Measurements from ENCODE around the gene CHN2.
"Not testable (repeated sequence)": the region's sequence is repeated elsewhere in the genome, so short reads cannot be mapped to it uniquely, and the experiment has no call there.

CHN2 gene

DNA sequence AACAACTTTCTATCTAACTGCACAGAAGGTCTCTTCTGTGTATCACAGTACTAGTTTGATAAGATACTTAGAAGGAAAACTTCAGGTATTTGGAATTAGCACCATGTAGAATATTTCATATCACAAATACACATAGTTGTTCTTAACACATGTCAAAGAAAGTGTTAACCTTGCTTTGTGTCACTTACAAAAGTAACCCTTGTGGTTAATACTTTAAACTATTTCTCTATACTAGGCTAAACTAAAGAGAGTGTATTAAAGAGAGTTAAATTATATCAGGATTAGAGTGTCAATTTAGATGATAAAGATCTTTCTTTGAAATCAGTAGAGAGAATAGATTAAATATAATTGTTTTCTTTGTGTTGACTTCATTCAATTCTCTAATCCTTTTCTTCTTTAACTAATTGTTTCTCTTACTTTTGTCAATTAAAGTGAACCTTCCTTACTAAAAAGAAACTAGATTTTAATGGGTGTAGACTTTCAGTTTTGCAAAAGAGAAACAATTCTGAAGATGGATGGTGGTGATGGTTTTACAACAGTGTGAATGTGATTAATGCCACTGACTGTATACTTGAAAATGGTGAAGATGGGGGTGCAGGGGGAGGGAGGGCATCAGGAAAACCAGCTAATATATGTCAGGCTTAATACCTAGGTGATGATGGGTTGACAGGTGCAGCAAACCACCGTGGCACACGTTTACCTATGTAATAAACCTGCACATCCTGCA is 67.8 kb downstream of the CHN2 start:
- no peak for FAIRE-seq

DNA sequence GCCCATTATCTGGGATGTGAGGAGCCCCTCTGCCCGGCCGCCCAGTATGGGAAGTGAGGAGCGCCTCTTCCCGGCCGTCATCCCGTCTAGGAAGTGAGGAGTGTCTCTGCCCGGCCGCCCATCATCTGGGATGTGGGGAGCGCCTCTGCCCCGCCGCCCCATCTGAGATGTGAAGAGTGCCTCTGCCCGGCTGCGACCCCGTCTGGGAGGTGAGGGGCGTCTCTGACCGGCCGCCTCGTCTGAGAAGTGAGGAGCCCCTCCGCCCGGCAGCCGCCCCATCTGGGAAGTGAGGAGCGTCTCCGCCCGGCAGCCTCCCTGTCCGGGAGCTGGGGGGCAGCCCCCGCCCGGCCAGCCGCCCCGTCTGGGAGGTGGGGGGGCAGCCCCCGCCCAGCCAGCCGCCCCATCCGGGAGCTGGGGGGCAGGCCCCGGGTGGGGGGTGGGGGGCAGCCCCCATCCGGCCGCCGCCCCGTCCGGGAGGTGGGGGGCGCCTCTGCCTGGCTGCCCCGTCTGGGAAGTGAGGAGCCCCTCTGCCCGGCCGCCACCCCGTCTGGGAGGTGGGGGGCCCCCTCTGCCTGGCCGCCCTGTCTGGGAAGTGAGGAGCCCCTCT is 69.1 kb downstream of the CHN2 start:
- FAIRE-seq: not testable (repeated sequence)

DNA sequence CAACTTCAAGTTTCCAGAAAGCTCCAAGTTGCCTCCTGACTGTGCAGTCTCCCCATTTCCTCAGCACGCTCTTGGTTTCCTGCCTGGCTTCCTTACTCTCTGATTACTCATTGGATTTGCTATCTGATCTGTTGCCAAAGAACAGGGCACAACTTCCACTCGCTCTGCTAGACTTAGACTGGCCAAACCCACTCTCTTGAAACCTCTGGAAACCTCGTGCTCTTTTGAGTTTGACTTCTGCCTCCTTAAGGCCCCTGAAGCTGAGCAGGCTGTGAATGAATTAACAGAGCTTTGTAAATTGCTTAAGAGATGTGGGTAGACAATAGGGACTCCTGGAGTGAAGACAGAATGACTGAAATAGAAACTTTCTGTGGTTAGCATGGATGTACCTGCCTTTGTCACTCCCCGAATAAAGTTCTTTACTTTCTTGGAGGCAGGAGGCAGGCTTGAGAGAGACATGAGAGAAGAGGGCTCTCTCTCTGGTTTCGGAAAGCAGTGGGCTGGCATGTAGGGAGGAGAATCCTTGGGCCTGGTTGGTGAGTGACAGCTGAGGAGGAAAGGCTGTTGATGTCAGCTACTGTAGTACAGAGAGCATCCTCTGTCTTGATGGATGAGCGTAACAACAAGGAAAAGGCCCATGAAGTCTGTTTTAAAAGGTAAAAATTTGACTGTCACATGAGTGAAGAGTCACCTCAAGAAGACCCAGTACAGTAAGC is 70.8 kb downstream of the CHN2 start:
- FAIRE-seq: no peak

DNA sequence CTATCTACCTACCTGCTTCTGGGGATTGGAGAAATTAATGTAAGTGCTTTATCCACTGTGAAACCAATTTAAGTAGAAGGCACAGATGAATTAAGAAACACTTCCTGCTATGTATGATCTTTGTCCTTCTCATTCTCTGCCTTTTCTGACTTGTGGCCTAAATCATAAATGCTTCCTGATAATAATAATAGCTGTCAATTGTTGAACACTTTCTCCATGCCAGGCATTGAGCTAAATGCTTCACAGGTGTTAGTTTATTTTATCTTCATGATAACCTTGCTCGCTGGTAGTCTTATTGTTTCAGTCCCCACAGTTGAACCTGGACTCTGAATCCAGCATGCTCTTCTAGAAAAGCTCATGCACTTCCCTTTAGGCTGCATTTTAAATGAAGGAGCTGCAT is 75.4 kb downstream of the CHN2 start:
- FAIRE-seq: no peak

DNA sequence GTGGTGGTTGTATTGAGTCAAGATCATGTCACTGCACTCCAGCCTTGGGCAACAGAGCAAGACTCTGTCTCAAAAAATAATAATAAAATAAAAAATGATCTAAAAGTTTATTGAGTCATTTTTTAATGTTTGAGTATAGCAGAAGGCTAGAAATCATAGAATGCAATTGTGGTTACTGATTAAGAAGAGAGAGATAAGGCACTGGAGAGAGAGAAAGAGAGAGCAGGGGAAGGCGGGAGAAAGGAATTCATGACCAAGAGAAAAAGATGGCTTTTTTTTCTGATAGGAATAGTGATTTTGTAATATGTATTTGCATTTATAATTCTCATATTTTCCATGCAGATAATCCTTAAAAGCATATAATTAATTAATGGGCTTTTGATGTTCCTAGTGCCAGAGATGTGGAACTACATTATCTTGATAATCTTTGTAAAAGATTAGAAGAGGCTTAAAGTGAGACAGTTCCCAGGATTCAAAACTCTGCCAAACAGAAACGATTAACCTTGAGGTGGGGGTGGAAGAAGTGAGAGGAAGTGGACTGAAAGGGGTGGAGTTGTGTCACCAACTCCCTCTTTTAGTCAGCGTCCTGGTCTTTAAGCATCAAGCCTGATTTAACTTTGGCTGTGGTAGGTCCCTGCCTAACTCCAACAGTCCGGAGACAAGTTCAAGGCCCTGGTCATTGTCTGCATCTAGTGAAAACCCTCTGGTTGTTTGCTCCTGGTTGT is 76.2 kb downstream of the CHN2 start:
- peak; percentile 38 for FAIRE-seq

DNA sequence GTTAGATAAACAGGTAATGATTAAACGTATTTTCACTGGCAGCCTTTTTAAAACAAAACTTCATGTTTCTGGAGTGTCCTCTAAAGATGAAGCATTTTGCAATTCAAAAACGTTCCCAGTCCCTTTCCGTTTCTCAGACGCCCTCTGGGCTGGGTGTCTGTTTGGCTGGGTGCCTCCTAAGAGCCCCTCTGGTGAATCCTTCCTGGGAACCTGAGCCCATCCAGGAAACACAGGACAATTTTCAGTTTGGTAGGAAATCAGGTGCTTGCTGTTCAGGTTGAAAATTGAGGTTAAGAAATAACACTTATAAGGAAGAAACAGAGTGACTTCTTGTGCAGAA is 76.7 kb downstream of the CHN2 start:
- FAIRE-seq: no peak

DNA sequence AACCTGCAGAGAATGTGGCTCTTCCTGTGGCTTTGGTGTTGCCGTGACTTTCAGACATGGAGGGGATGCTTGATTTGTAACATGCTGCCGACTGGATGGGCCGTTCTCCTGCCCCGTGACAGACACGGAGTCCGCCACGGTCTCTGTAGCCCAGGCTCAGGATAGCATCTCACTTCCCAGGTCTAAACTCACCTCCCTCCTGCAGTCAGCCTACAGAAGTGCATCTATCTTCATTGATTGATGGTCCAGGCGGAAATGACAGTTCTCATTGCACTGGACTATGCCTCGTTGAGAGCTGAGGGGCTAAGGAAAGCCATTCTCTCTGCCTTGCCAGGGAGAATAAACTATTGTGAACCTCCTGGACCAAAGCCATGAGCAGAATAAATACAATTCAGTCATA is 77.5 kb downstream of the CHN2 start:
- FAIRE-seq: no peak

DNA sequence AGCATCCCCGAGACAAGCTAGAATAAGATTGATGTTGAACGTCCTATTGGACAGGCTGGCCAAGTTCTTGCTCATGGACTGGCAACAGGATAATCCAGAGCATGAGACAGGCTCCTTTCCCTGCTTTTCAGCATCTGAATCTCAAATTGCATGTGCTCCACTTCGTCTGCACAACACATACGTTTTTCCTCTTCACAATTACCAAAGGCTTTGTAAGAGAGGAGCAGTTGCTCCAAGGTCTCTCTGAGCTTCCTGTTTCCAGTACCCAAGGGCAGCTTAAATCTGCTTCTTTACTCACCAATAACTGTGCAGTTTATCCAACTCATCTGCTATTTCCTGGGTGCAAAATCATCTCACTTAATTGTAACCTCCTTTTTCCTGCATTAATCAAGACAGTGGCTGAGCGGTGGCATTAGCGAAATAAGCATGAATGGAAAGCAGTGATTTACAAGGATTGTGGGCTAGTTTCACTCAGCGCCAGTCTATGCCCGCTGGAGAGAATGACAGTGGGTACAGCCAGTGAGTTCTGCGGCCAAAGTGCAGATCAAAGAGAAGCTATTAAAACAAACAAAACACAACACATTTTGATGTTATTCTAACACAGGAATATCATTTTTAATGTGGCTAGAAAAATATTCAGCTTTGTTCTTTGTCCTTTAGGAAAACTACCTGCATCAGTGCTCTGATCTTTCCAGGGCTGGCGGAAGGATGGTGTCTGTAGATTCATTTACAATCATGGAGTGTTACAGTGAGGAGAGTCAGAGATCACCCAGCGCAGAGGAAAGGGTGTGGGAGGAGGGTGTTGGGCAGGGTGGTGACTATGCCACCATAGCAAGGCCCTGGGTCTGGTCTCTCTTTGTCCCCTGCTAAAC is 79.8 kb downstream of the CHN2 start:
- peak; percentile 5 for FAIRE-seq

DNA sequence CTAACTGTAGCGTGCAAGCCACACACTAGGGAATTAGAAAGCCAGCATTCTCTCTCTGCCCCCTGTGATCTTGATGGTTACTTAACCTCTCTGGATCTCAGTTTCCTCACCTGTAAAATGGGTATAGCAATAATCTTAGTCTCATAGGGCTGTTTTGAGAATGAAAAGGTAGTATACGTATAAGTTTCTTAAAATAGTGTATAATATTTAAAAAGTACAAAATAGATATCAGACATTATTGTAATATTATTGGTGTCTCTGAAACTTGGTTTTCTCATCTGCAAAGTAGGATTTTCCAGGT is 80.4 kb downstream of the CHN2 start:
- no peak for FAIRE-seq

DNA sequence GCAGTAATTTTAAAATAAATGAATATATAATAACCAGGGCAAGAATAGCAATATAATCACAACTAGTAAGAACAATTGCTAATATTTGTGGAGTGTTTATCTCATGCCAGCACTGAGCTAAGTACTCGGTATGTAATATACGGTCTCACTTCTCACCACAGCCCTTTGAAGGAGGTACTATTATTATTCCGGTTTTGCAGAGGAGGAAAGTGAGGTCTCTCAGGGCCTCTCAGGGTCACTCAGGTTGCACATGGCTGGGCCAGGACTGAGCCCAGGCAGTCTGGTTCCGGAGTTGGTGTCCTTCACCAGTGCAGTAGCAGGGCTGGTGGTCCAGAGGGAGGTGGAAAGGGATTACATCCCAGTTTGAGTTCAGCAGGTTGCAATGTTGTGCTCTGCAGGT is 80.9 kb downstream of the CHN2 start:
- FAIRE-seq: no peak

DNA sequence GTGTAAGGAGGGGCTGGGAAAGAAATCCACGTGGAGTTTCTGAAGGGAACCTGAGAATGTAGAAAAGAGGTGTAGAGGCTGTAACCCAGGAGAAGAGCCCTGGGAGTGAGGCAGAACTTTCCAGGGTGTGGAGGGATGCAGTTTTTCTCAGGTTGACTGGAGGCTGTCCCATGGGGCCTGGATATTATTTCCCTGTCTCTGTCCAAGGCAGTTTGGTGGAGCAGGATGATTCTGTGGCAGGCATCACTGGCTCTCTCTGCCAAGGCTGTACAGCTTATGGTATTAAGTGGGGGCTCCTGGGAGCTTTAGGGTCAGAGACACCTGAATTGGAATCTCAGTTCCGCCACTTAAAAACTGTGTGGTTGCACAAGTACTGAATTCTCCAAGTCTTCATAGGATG is 81.6 kb downstream of the CHN2 start:
- FAIRE-seq: no peak

DNA sequence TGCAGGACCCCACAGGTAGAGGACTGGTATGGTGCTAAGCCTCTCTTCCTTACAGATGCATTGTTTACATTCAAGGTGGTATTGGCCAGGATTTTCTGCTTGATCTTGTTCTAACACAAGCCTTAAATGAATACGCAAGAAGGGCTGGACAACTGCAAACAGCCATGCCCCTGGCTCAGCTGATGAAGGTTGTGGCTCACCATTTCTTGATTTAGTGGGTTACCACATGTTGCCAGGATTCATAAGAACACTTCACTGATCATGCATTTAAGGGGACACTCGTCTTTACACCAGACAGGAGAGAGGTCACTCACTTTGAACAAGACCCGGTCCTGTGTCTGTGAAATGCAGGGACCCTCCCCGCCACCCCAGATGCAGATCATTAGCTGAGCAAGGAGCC is 82.2 kb downstream of the CHN2 start:
- no peak for FAIRE-seq

DNA sequence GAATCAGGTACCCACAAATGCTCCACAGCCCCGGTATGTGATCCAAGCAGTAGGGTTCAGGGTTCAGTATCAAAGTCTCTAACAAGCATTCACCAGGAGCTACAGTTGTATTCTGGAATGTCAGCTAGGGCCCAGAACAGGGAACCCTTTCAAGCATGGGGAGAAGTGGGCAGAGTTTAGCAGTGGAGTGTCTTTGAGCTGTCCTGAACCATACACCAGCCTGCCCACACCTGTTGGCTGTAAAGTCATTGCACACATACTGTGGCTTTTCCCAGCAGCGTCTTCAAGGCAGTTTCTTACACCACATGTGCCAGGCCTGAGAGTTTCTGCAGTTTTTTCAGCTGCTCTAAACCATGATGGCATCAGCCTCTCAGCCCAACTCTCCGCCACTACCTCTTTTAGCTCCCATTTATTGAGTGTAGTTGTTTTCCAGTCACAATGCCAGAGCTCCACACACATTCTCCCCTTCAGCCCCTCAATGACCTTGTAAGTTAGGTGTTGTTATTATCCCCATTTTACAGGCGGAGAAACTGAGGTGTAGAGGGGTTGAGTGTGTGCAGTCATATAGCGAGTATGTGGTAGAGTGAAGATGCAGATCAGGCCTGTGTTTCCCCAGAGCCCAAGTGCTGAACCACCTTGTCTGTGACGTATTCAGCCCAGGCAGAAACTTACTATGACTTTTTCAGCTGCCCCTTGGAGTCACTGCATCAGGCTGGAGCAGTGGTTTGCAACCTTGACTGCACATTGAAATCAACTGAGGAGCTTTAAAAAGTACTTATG is 83.1 kb downstream of the CHN2 start:
- FAIRE-seq: no peak

DNA sequence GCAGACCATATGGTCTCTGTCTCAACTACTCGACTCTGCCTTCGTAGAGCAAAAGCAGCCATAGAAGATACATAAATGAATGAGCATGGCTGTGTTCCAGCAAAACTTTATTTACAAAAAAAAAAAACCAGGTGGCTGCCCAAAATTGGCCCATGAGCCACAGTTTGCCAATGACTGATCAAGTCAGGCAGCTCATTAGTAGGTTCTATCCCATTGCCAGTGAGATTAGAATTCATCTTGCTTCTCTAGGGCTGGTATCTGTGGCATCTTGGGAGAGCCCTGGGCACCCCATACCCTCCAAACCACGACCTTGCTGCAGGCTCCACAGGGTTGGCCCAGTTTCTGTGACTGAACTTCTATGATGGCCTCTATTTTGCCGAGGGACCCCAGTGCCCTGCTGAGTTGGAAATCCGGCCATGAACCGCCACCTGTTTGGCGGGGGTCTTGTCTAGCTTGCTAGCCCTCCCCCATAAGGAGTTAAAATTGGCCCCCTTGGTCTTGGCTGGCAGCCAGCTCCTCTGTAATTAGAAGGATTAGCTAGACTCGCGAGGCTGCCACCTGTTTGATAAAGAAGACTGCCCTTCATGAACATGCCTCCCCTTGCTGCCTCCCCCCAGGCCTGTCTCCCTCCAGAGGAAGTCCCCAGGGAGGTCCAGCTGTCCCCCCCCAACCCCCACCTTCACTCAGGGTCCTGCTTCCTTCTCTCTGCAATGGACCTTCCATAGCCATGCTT is 83.9 kb downstream of the CHN2 start:
- FAIRE-seq: no peak

DNA sequence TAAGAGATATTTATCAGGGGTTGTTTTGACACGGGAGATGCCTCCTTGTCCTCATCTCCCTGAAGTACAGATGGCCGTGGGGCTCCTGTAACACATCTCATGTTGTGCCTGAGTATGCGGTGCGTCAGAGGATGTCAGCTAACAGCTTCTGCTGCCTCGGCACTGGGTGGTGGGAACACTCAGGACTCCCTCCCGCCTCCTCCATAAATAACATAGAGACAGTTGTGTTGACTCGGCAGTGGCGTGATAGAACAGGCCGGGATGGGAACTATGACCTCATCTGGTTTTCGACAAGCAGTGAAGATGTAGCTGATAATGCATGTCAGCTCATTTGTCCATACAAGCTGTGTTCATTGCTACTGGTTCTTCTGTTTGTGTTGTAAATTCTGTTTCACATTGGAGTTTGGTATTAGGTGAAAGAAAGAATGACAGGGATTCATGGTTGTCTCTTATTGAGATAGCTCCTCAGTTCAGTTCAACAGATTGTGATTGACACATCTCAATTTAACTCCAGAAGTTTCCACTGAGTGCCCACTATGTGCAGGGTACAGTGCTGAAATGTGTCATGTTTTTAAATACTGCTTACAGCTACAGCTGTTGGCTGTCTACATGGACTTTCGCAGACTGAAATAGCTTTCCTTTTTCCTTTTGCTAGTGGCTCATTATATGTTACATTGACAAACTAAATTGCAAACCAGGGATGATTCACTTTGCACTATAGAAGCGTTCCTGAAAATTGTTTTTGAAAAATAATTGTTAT is 87.4 kb downstream of the CHN2 start:
- no peak for FAIRE-seq

DNA sequence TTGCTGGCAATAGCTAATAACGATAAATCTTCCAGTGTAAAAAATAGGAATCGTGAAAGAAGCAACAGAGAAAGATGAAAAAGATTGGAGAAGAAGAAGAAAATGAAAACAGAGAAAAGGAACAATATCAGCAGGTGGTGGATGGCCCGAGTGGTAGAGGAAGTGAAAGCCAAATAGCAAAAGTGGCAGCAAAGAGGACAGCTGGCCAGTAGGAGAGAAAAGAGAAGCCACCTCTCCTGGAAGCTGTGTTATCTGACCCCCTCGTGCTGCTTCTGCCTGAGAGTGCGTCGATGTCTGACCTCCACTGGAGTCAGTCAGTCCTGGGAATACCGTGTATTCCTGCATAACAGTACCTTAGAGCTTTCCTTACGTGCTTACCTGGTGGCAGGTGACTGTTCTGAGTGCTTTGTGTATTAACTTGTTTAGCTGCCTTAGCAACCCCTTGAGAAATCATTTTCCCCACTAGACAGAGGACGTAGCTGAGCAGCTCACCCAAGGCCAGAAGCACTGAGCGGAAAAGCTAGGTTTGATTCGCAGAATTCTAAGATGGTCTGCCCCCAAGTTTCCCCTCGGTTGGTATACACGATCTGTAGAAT is 88.3 kb downstream of the CHN2 start:
- FAIRE-seq: no peak

DNA sequence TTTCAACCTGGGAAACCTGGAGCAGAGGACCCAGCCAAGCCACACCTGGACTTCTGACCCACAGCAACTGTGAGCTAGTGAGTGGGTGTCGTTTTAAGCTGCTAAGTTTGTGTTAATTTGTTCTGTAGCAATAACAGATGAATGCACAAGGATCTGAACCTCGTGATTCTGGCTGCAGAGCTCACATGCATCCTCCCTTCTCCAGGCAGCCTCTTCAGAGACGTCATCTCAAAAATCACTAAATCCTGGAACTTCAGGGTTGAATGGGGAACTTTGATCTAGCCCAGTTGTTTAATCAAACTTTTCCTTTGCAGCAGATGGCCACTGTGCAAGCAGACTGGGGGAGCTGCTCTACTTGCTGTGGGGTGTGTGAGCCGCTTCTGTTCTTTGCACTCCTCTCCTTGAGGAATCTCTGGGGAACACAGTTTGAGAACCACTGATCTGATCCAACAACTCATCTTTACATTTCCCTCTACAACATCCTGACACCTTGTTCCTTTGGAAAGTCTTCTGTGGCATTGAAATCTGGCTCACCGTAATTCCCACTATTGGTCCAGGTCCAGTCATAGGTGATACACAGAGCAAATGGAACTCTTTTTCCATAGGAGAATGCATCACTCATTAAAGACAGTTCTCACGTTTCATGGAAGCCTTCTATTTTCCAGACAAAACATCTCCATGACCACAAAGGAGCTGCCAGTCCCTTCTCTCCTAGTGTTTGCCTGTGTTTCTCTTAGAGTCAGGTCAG is 90.3 kb downstream of the CHN2 start:
- no peak for FAIRE-seq

DNA sequence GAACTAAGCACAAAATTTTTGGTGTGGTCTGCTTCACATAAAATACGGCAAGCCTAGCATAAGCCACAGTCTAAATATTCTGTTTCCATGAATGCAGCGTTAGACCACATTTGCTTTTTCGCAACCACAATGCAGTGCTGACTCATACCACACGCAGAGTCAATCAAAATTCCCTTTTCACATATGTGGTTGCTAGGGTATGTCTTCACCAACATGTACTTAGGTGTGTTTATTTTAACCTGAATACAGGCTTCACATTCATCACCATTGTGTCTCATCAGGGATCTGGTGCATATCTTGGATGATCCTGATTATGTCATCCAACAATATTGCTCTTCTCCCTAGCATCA is 90.8 kb downstream of the CHN2 start:
- no peak for FAIRE-seq

DNA sequence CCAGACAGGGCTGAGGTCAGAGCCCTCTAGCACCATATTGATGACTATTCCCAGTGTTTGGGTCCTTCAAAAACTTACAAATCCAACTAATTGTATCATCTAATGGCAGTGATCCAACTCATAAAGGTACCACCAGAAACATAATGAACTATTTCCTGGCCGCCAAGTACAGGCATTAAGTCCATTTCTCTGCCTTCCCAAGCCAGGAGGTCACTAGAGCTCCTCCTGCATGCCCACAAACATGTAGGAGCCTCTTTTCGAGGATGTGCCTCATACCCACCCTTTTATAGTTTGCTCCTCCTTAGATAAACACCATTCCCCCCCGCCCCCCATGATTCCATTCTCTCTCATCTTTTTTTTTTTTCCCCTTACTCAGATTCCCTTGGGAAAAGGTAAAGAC is 91.3 kb downstream of the CHN2 start:
- FAIRE-seq: no peak

DNA sequence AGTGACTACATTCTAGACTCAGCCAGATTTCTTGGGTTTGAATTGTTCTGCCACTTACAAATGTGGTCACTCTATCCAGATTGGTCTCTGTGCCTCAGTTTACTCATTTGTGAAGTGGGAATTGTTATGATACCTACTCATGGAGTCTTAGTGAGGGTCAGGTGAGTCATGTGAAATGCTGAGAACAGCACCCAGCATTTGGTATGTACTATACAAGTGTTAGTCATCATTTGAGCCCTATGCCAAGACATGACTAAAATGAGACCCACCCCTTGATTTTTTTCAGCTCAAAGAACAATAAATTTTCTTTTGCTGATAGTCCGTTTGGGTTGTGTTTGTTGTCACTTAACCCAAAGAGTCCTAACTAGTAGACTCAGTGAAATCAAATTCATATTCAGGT is 92.8 kb downstream of the CHN2 start:
- no peak for FAIRE-seq
